ENCODE results near the gene RHBDD3. TPM values are rescaled to one million over a fixed set of nuclear protein-coding genes. Genes with fewer than 3 reads are reported as not detected.

RHBDD3 gene
- total RNA-seq, 4 donors from 2014 or later: 27.8 to 54.9 (median 48.9) TPM

- 12 to 20% methylated on average over 23 to 33 of the region's 51 CpGs for WGBS, 2 donors
- intact Hi-C loops (cut with DNase I): loop anchor here (10.0 kb wide), 1 partner anchor 71 kb away; the partner anchor contains the start of gene AP1B1
- Histone ChIP-seq H3K27me3 (peaks cover 17% of the 10 kb centered on the region), H3K4me3 (replicated peaks in 1 of 3) (no peak overlapping the region), H3K9me3 (no peaks in the 10 kb centered on the region), H3K4me1 (peaks cover 24 to 60% of the 10 kb centered on the region in 2 donors), H3K27ac (no peak overlapping the region), H3K36me3 (no peaks in the 10 kb centered on the region)
- no peak for DNase-seq
- TF ChIP-seq CTCF (IDR thresholded peaks at IDR 0.05) (no peak), POLR2A (IDR thresholded peaks at IDR 0.05) (no peak)
Measured at GRCh38 chr22:29313576-29314466, 46.0 kb upstream of the RHBDD3 start.

DNA sequence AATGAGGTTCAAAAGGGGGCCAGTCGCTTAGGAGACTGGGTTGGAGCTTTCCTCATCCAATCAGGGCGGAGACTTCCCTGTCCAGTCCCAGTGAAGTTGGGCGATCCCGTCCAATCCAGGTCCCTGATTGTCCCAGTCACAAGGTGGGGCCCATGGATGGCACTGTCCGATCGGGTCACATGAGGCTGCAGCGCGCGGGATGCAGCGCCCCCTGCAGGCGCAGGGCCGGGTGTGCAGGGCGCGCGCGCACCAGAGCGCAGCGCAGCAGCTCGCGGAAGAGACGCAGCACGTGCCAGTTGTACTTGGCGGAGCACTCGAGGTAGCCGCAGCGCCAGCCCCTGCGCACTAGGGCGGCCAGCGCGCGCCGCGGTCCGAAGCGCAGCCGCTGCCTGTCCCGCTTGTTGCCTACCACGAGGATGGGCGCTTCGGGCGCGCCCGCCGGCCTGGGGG, 45.4 kb upstream of the RHBDD3 start:
- TF ChIP-seq CTCF (IDR thresholded peaks at IDR 0.05) (peak; percentile 18 to 72 (median 58)), POLR2A (IDR thresholded peaks at IDR 0.05) (no peak)
- intact Hi-C loops (cut with DNase I): loop anchor here (10.0 kb wide), 1 partner anchor 72 kb away; the partner anchor contains the start of gene AP1B1
- no peak overlapping the region for H3K27ac ChIP-seq
- H3K27me3 ChIP-seq: peaks cover 17% of the 10 kb centered on the region
- H3K9me3 ChIP-seq: no peaks in the 10 kb centered on the region
- 28 to 62% methylated on average over 3 to 12 of the region's 44 CpGs for WGBS, 2 donors
- H3K36me3 ChIP-seq: no peaks in the 10 kb centered on the region
- peak; percentile 58 to 61 for DNase-seq
- no peak overlapping the region for H3K4me3 ChIP-seq (replicated peaks in 1 of 3)
- H3K4me1 ChIP-seq: peaks cover 24 to 66% of the 10 kb centered on the region in 2 donors

GRCh38 chr22:29312218-29313125, 44.7 kb upstream of the RHBDD3 start:
- Histone ChIP-seq H3K4me3 (replicated peaks in 1 of 3) (no peak overlapping the region), H3K4me1 (peaks cover 28 to 73% of the 10 kb centered on the region in 2 donors), H3K27me3 (peaks cover 17% of the 10 kb centered on the region), H3K36me3 (no peaks in the 10 kb centered on the region), H3K27ac (no peak overlapping the region), H3K9me3 (no peaks in the 10 kb centered on the region)
- no peak for DNase-seq
- no peak for TF ChIP-seq POLR2A (IDR thresholded peaks at IDR 0.05)
- no peak for TF ChIP-seq CTCF (IDR thresholded peaks at IDR 0.05)
- WGBS, 2 donors: 94 to 95% methylated on average over 24 to 25 of the region's 25 CpGs
- intact Hi-C loops (cut with DNase I): loop anchor here (10.0 kb wide), 1 partner anchor 72 kb away; the partner anchor contains the start of gene AP1B1

- Histone ChIP-seq H3K36me3 (no peaks in the 10 kb centered on the region), H3K9me3 (no peaks in the 10 kb centered on the region), H3K4me1 (peaks cover 28 to 75% of the 10 kb centered on the region in 2 donors), H3K4me3 (replicated peaks in 1 of 3) (no peak overlapping the region), H3K27ac (peak overlapping the region in 2 of 3 donors; percentile 63 to 66), H3K27me3 (peaks cover 17% of the 10 kb centered on the region)
- DNase-seq: no peak
- TF ChIP-seq POLR2A (IDR thresholded peaks at IDR 0.05): no peak
- no peak for TF ChIP-seq CTCF (IDR thresholded peaks at IDR 0.05)
- WGBS, 2 donors: 74 to 86% methylated on average over 18 to 38 of the region's 50 CpGs
- intact Hi-C loops (cut with DNase I): loop anchor here (10.0 kb wide), 1 partner anchor 73 kb away; the partner anchor contains the start of gene AP1B1
Measured at GRCh38 chr22:29311464-29312217, 43.9 kb upstream of the RHBDD3 start.
